Measurements from ENCODE around the gene RMRP.

Gene RMRP

DNA sequence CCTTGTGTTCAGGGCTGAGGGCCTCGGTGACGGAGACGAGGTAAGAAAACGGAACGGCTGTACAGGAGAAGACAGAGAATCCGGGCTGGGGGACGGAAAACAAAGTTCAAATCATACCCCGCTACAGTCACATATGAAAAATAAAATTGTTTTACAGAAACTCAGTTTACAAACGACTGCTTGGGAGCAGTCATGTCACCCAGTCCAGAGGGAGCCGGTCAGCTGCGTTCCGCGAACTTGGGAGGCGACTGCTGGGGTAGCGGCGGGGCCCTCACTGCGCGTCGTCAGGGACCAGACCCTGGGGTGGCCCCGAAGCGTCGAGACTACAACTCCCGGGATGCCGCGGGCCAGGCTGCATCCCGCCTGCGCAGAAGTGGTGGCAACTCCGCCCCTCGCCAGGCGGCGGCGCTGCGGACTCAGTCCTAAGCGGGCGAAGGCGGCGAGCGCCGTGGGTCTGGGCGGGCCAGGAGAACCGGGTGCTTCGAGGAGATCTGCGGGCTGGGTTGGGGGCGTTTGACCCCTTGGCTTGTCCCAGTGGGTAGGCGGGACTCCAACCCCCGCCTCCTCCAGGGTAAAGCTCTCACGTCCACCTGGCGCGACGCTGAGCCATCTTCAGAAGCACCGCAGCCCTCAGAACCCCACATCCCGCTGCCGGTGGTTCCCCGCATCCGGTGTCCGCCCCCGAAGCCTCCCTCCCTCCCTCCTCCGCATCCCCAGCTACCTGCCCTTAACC, 11.1 kb downstream of the RMRP start:
- H3K36me3 ChIP-seq (ENCODE audit: control insufficient read depth in 2 of 2, insufficient read depth in 1 of 2, low read length in 2 of 2), result no peaks in the 10 kb centered on the region
- no peaks in the 10 kb centered on the region for H3K9me3 ChIP-seq (ENCODE audit: control insufficient read depth, insufficient read depth, low read depth, low read length)
- CTCF ChIA-PET, result interaction anchor here (0.6 to 4.8 kb wide), 40 partner anchors 11 to 747 kb away, joined by 3 to 74 read pairs (median 4); partner anchors contain the start of genes ARHGEF39, CCDC107 and RMRP
- POLR2A ChIA-PET, result interaction anchor here (1.1 to 4.5 kb wide), 6 partner anchors 11 to 85 kb away, joined by 3 to 41 read pairs (median 4); partner anchors contain the start of genes ARHGEF39, CCDC107, CREB3 and RMRP
- peak overlapping the region; percentile 51 for H3K27ac ChIP-seq (ENCODE audit: extremely low read depth, low read depth, low read length)
- peak overlapping the region; percentile 62 for H3K4me3 ChIP-seq (ENCODE audit: low read depth, low read length)
- H3K4me1 ChIP-seq (ENCODE audit: control insufficient read depth, insufficient read depth, low read length), result no peaks in the 10 kb centered on the region
- no peak for TF ChIP-seq ZNF211 (tag by site-specific recombination; IDR thresholded peaks at IDR 0.05; ENCODE audit: low read depth)
- peak; percentile 94 for TF ChIP-seq ZNF2 (tag by site-specific recombination; IDR thresholded peaks at IDR 0.05)
- 0 out of 2 replicates have a peak, but pooled peaks have one; percentile 52 for TF ChIP-seq ZEB2 (tag by site-specific recombination; IDR thresholded peaks at IDR 0.05)
- TF ChIP-seq ZNF530 (tag by site-specific recombination; IDR thresholded peaks at IDR 0.05; ENCODE audit: low read depth), result no peak
- TF ChIP-seq PATZ1 (tag by site-specific recombination; IDR thresholded peaks at IDR 0.05), result peak; percentile 70
- no peak for TF ChIP-seq ZNF366 (tag by site-specific recombination; conservative IDR thresholded peaks at IDR 0.05)
- no peak for TF ChIP-seq ZNF768 (tag by site-specific recombination; IDR thresholded peaks at IDR 0.05)
- peak; percentile 81 for TF ChIP-seq ZBTB20 (tag by site-specific recombination; IDR thresholded peaks at IDR 0.05)
- peak; percentile 80 for TF ChIP-seq ZXDB (tag by site-specific recombination; IDR thresholded peaks at IDR 0.05)
- TF ChIP-seq, protein P1, sequence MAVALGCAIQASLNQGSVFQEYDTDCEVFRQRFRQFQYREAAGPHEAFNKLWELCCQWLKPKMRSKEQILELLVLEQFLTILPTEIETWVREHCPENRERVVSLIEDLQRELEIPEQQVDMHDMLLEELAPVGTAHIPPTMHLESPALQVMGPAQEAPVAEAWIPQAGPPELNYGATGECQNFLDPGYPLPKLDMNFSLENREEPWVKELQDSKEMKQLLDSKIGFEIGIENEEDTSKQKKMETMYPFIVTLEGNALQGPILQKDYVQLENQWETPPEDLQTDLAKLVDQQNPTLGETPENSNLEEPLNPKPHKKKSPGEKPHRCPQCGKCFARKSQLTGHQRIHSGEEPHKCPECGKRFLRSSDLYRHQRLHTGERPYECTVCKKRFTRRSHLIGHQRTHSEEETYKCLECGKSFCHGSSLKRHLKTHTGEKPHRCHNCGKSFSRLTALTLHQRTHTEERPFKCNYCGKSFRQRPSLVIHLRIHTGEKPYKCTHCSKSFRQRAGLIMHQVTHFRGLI (tag by site-specific recombination; IDR thresholded peaks at IDR 0.05), result no peak
- TF ChIP-seq ZBTB11 (tag by site-specific recombination; conservative IDR thresholded peaks at IDR 0.05; ENCODE audit: low read depth), result peak; percentile 96
- no peak for TF ChIP-seq KLF7 (tag by site-specific recombination; IDR thresholded peaks at IDR 0.05; ENCODE audit: borderline replicate concordance)
- 0 out of 2 replicates have a peak, but pooled peaks have one; percentile 42 for TF ChIP-seq KLF16 (tag by site-specific recombination; IDR thresholded peaks at IDR 0.05)
- TF ChIP-seq, protein P2, sequence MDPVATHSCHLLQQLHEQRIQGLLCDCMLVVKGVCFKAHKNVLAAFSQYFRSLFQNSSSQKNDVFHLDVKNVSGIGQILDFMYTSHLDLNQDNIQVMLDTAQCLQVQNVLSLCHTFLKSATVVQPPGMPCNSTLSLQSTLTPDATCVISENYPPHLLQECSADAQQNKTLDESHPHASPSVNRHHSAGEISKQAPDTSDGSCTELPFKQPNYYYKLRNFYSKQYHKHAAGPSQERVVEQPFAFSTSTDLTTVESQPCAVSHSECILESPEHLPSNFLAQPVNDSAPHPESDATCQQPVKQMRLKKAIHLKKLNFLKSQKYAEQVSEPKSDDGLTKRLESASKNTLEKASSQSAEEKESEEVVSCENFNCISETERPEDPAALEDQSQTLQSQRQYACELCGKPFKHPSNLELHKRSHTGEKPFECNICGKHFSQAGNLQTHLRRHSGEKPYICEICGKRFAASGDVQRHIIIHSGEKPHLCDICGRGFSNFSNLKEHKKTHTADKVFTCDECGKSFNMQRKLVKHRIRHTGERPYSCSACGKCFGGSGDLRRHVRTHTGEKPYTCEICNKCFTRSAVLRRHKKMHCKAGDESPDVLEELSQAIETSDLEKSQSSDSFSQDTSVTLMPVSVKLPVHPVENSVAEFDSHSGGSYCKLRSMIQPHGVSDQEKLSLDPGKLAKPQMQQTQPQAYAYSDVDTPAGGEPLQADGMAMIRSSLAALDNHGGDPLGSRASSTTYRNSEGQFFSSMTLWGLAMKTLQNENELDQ (tag by site-specific recombination; IDR thresholded peaks at IDR 0.05; ENCODE audit: low read depth), result no peak
- no peak for TF ChIP-seq ZSCAN30 (tag by site-specific recombination; IDR thresholded peaks at IDR 0.05)
- TF ChIP-seq ZBTB10 (tag by site-specific recombination; IDR thresholded peaks at IDR 0.05), result 0 out of 2 replicates have a peak, but pooled peaks have one; percentile 63
- TF ChIP-seq ZFHX2 (tag by site-specific recombination; conservative IDR thresholded peaks at IDR 0.05), result peak; percentile 88
- TF ChIP-seq SP2 (tag by site-specific recombination; IDR thresholded peaks at IDR 0.05), result peak; percentile 71
- TF ChIP-seq FEZF1 (tag by site-specific recombination; IDR thresholded peaks at IDR 0.05), result no peak
- TF ChIP-seq ZNF645 (tag by site-specific recombination; IDR thresholded peaks at IDR 0.05), result no peak
- TF ChIP-seq ZBTB26 (tag by site-specific recombination; optimal IDR thresholded peaks at IDR 0.05), result peak; percentile 54
- TF ChIP-seq SP3 (tag by site-specific recombination; IDR thresholded peaks at IDR 0.05), result peak; percentile 72

All from HEK293 (cell line).